Heart left ventricle (tissue), 13 donors: ENCODE data around the gene JPH2.

Experiments used
- POLR2A ChIP-seq, 2 donors: fragments of 450-650 bp; IDR thresholded peaks; one replicate each; pipeline ENCODE4 v1.6.1; 2017; ENCODE audit warnings: antibody characterized with exemption in 2 of 2, mild to moderate bottlenecking in 2 of 2, moderate library complexity in 2 of 2
- TF ChIP-seq, protein P1 (sequence below), 12 donors: fragments of 200-600 bp; sonication (generic) in 4 of 12; IDR thresholded peaks; one replicate each; pipeline versions ENCODE4 v1.5.0 to v1.8.0; 2018 to 2022; ENCODE audit warnings: antibody characterized with exemption in 12 of 12, mild to moderate bottlenecking in 5 of 12
- donor health status: ischemic (EF 13 %, LVEDD 7.1; RV severe dilation, severe dysfunction).
- donor health status: DM: no; HTN: yes; CAD: no.
- donor health status: DM: no; HTN: no; CAD: no.
- donor health status: ischemic (EF 25% LVEDD 6.9; RV normal size, moderate dysfunction).
- donor health status: ischemic (EF 25% LVEDD 5.7; RV mildly dilated, moderate dysfunction).
- donor health status: ischemic (EF 35%, LVEDD 5.7; RV mildly dilated, moderate dysfunction).
- donor health status: nonischemic (EF 11% LVEDD 7.7; RV severe dilation, severe dysfunction).
- donor health status: DM: yes; HTN: yes; CAD: no.
- donor health status: PGD.
- donor health status: ischemic (EF 29% LVEDD 5.4; RV normal size, mild dysfunction).
- donor health status: nonischemic (EF 23%, LVEDD 6.1; RV moderate dilation, normal function).

DNA sequence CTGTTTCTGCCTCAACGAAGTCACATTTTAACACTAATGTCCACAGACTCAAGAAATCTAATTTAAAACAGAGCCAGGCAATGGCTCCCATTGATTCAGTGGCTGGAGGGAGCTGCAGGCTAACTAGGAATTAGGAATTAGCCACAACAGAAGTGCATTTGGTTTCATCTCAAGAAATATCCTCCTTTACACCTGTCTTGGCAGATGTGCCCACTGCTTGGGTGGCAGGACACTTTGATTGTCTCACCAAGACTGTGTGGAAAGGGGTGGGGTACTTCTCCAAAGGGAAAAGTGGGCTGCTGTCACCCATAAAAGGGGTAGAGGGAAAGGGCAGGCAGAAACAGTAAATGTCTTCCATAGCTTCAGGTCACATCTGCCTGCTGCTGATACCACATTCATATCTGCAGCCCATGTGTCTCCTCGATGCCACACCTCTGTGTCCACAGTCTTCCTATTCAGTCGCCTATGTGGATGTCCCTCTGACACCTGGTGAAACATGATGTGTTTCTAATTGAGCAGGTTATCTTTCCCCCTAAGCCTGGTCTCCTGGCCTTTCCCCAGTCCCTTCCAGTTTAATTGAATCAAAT lies 34.5 kb upstream of the JPH2 start:
- TF ChIP-seq, protein P1, sequence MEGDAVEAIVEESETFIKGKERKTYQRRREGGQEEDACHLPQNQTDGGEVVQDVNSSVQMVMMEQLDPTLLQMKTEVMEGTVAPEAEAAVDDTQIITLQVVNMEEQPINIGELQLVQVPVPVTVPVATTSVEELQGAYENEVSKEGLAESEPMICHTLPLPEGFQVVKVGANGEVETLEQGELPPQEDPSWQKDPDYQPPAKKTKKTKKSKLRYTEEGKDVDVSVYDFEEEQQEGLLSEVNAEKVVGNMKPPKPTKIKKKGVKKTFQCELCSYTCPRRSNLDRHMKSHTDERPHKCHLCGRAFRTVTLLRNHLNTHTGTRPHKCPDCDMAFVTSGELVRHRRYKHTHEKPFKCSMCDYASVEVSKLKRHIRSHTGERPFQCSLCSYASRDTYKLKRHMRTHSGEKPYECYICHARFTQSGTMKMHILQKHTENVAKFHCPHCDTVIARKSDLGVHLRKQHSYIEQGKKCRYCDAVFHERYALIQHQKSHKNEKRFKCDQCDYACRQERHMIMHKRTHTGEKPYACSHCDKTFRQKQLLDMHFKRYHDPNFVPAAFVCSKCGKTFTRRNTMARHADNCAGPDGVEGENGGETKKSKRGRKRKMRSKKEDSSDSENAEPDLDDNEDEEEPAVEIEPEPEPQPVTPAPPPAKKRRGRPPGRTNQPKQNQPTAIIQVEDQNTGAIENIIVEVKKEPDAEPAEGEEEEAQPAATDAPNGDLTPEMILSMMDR (IDR thresholded peaks at IDR 0.05) = no peak
- no peak for TF ChIP-seq POLR2A (IDR thresholded peaks at IDR 0.05)
